MM.1S (cell line): ENCODE measurements around the gene FOXN3.

Experiments
- DNase-seq: peaks from one replicate; pipeline ENCODE4 v3.0.0-alpha.2; 2015
- H2AFZ ChIP-seq: fragments of 300-600 bp; sonication (generic); 2 replicates; pipeline ENCODE4 v1.6.0; 2016; ENCODE audit warnings: antibody characterized with exemption, low read length
- H3F3A ChIP-seq: fragments of 300-600 bp; sonication (generic); 2 replicates; pipeline ENCODE4 v1.6.1; 2016; ENCODE audit warnings: mild to moderate bottlenecking, antibody characterized with exemption, low read length, moderate library complexity, mixed read lengths; ENCODE audit not compliant: insufficient read depth
- H3K27ac ChIP-seq: fragments of 300-600 bp; sonication (generic); 2 replicates; pipeline ENCODE4 v1.5.1; 2016; ENCODE audit warnings: mild to moderate bottlenecking, low read length
- H3K27me3 ChIP-seq: fragments of 300-600 bp; sonication (generic); replicated peaks from 2 replicates; pipeline ENCODE4 v1.6.0; 2016; ENCODE audit warnings: low read length; ENCODE audit not compliant: insufficient read depth
- H3K36me3 ChIP-seq: fragments of 300-600 bp; sonication (generic); replicated peaks from 2 replicates; pipeline ENCODE4 v1.6.1; 2016; ENCODE audit warnings: mild to moderate bottlenecking, low read length, mixed read lengths; ENCODE audit not compliant: insufficient read depth
- H3K4me1 ChIP-seq: fragments of 300-600 bp; sonication (generic); 2 replicates; pipeline ENCODE4 v1.6.1; 2016; ENCODE audit warnings: low read length, mixed read lengths
- H3K4me2 ChIP-seq: fragments of 300-600 bp; sonication (generic); 2 replicates; pipeline ENCODE4 v1.6.0; 2016; ENCODE audit warnings: low read depth, low read length
- H3K4me3 ChIP-seq: fragments of 300-600 bp; sonication (generic); 2 replicates; pipeline ENCODE4 v1.5.1; 2016; ENCODE audit warnings: low read length, mixed read lengths
- H3K79me2 ChIP-seq: fragments of 300-600 bp; sonication (generic); 2 replicates; pipeline ENCODE4 v1.6.1; 2016; ENCODE audit warnings: mixed run types, low read length, mixed read lengths
- H3K9ac ChIP-seq: fragments of 300-600 bp; sonication (generic); 2 replicates; pipeline ENCODE4 v1.6.1; 2016; ENCODE audit warnings: low read length, mixed read lengths
- H3K9me2 ChIP-seq: fragments of 300-600 bp; sonication (generic); replicated peaks from 2 replicates; pipeline ENCODE4 v1.6.1; 2016; ENCODE audit warnings: mild to moderate bottlenecking, low read length, mixed read lengths; ENCODE audit not compliant: insufficient read depth
- H3K9me3 ChIP-seq: fragments of 300-600 bp; sonication (generic); replicated peaks from 2 replicates; pipeline ENCODE4 v1.6.1; 2016; ENCODE audit warnings: mild to moderate bottlenecking, low read length, mixed read lengths; ENCODE audit not compliant: insufficient read depth
- H4K20me1 ChIP-seq: fragments of 300-600 bp; sonication (generic); 2 replicates; pipeline ENCODE4 v1.6.1; 2016; ENCODE audit warnings: mild to moderate bottlenecking, low read length, moderate library complexity, mixed read lengths; ENCODE audit not compliant: insufficient read depth
- EZH2 ChIP-seq: fragments of 300-600 bp; sonication (generic); optimal IDR thresholded peaks from 2 replicates; pipeline ENCODE3; 2017; ENCODE audit warnings: low read depth, mild to moderate bottlenecking, antibody characterized with exemption, low read length, mixed read lengths
- EZH2phosphoT487 ChIP-seq: fragments of 300-600 bp; sonication (generic); IDR thresholded peaks from 2 replicates; pipeline ENCODE4 v1.6.1; 2018; ENCODE audit warnings: antibody characterized with exemption, low read length
- TF ChIP-seq, protein P1 (sequence below): fragments of 300-600 bp; sonication (generic); IDR thresholded peaks from 2 replicates; pipeline ENCODE4 v1.5.1; 2016; ENCODE audit warnings: antibody characterized with exemption, low read length, mixed read lengths

Gene FOXN3

DNA sequence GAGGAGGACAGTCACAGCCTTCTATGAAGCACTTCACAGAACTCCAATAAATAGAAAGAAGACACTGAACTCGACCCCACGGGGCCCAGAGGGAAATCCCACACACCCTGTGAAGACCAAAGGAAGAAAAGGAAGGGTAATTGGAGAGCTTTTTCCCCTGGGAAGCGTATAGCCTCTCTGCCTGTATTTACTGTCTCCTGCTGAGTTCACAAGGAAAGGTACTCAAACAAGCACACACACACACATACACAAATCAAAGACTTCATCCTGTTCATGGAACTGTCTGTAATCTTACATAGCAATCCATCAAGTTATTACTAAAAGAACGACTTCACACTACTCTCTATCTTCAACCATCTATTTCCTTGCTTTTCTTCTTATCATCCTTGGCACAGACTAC lies 15.3 kb downstream of the FOXN3 start:
- Histone ChIP-seq H3K4me1 (no peaks in the 10 kb centered on the region), H2AFZ (no peak overlapping the region), H3K4me3 (no peak overlapping the region), H3K79me2 (peaks cover 92% of the 10 kb centered on the region), H3K4me2 (no peak overlapping the region), H3F3A (no peaks in the 10 kb centered on the region), H3K36me3 (no peaks in the 10 kb centered on the region), H3K9ac (no peak overlapping the region), H3K9me2 (no peaks in the 10 kb centered on the region), H3K27me3 (no peaks in the 10 kb centered on the region), H4K20me1 (no peaks in the 10 kb centered on the region), H3K9me3 (no peaks in the 10 kb centered on the region), H3K27ac (no peak overlapping the region)
- TF ChIP-seq EZH2 (no peak), EZH2phosphoT487 (no peak)
- TF ChIP-seq, protein P1, sequence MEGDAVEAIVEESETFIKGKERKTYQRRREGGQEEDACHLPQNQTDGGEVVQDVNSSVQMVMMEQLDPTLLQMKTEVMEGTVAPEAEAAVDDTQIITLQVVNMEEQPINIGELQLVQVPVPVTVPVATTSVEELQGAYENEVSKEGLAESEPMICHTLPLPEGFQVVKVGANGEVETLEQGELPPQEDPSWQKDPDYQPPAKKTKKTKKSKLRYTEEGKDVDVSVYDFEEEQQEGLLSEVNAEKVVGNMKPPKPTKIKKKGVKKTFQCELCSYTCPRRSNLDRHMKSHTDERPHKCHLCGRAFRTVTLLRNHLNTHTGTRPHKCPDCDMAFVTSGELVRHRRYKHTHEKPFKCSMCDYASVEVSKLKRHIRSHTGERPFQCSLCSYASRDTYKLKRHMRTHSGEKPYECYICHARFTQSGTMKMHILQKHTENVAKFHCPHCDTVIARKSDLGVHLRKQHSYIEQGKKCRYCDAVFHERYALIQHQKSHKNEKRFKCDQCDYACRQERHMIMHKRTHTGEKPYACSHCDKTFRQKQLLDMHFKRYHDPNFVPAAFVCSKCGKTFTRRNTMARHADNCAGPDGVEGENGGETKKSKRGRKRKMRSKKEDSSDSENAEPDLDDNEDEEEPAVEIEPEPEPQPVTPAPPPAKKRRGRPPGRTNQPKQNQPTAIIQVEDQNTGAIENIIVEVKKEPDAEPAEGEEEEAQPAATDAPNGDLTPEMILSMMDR = no peak
- DNase-seq = no peak

DNA sequence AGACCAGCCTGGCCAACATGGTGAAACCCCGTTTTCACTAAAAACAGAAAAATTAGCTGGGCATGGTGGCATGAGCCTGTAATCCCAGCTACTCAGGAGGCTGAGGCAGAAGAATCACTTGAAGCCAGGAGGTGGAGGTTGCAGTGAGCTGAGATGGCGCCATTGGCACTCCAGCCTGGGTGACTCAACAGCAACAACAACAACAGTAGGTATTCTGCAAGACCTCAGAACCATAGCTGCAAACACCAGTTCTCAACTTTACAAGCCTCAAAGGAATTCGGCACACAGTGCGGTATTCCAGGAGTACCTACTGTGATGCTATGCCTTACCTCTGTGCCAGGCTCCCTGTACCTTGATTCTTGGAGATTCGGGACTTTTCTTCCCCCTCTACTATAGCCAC lies 15.8 kb downstream of the FOXN3 start:
- H3K9ac ChIP-seq = no peak overlapping the region
- TF ChIP-seq, protein P1 = no peak
- TF ChIP-seq EZH2 = no peak
- no peak for TF ChIP-seq EZH2phosphoT487
- no peak overlapping the region for H3K27ac ChIP-seq
- no peaks in the 10 kb centered on the region for H3K9me3 ChIP-seq
- H3K4me3 ChIP-seq = no peak overlapping the region
- H4K20me1 ChIP-seq = no peaks in the 10 kb centered on the region
- peaks cover 90% of the 10 kb centered on the region for H3K79me2 ChIP-seq
- no peak overlapping the region for H3K4me2 ChIP-seq
- H3K4me1 ChIP-seq = no peaks in the 10 kb centered on the region
- H2AFZ ChIP-seq = no peak overlapping the region
- no peak for DNase-seq
- H3F3A ChIP-seq = no peaks in the 10 kb centered on the region
- H3K36me3 ChIP-seq = no peaks in the 10 kb centered on the region
- no peaks in the 10 kb centered on the region for H3K9me2 ChIP-seq
- H3K27me3 ChIP-seq = no peaks in the 10 kb centered on the region

DNA sequence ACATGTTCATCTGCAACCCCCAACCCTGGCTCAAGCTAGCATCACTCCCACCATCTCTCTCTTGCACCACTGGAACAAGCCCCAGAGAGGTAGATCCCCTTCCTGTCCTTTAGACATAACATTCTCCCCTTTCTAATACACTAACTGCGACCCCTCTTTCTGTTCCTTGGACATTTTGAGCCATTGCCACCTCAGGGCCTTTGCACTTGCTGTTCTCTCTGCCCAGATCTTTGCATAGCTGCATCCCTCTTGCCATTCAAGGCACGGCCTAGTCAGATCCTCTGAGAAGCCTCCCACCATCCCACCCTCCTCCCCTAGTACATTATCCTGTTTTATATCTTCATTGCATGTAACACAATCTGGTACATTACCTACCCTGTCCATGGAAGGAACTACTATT lies 16.5 kb downstream of the FOXN3 start:
- Histone ChIP-seq H3K9ac (no peak overlapping the region), H3F3A (no peaks in the 10 kb centered on the region), H3K4me1 (no peaks in the 10 kb centered on the region), H3K4me2 (no peak overlapping the region), H3K79me2 (peaks cover 88% of the 10 kb centered on the region), H3K27me3 (no peaks in the 10 kb centered on the region), H3K36me3 (no peaks in the 10 kb centered on the region), H2AFZ (no peak overlapping the region), H3K4me3 (no peak overlapping the region), H3K27ac (no peak overlapping the region), H3K9me2 (no peaks in the 10 kb centered on the region), H3K9me3 (no peaks in the 10 kb centered on the region), H4K20me1 (no peaks in the 10 kb centered on the region)
- no peak for DNase-seq
- no peak for TF ChIP-seq EZH2phosphoT487
- TF ChIP-seq EZH2 = no peak
- TF ChIP-seq, protein P1 = no peak
